ENCODE data around the gene ZNF668. TPM values are rescaled to one million over a fixed set of nuclear protein-coding genes. Genes with fewer than 3 reads are reported as not detected.

The ZNF668 gene
- total and polyA plus RNA-seq, 2 of the 4 experiments (the other 2 are of a cell fraction) = 4.5 to 11.6 TPM

GRCh38 chr16:31077024-31077423 lies 3.0 kb upstream of the ZNF668 start (continued):
- no peak for TF ChIP-seq MXI1 (IDR thresholded peaks at IDR 0.05; ENCODE audit: borderline replicate concordance, low read depth, low read length)
- TF ChIP-seq RAD21 (IDR thresholded peaks at IDR 0.05; ENCODE audit: low read length) = no peak
- TF ChIP-seq SMC3 (IDR thresholded peaks at IDR 0.05; ENCODE audit: low read depth, low read length) = no peak

GRCh38 chr16:31076319-31076718 lies 2.3 kb upstream of the ZNF668 start:
- Histone ChIP-seq H4K8ac (ENCODE audit: low read depth in 2 of 2, low read length in 2 of 2) (no peak overlapping the region), H4K5ac (ENCODE audit: low read depth, low read length) (no peak overlapping the region), H2BK20ac (ENCODE audit: low read depth, low read length) (no peak overlapping the region), H2BK15ac (ENCODE audit: low read depth, low read length) (no peak overlapping the region), H3K9me3 (ENCODE audit: control insufficient read depth, insufficient read depth, low read length) (no peaks in the 10 kb centered on the region), H3K4me1 (ENCODE audit: control insufficient read depth, insufficient read depth, low read length) (peaks cover 6% of the 10 kb centered on the region), H2BK5ac (ENCODE audit: low read depth, low read length, poor library complexity, severe bottlenecking) (no peak overlapping the region), H3K56ac (ENCODE audit: extremely low read depth, insufficient read depth, low read length) (no peak overlapping the region), H3K4ac (ENCODE audit: low read depth, low read length) (no peak overlapping the region), H2AK9ac (replicated peaks; ENCODE audit: low read depth, low read length, poor library complexity) (no peak overlapping the region), H3K23ac (ENCODE audit: low read depth, low read length) (no peak overlapping the region), H2BK120ac (ENCODE audit: low read depth, low read length) (no peak overlapping the region), H3K27me3 (ENCODE audit: control insufficient read depth, insufficient read depth, low read length) (no peaks in the 10 kb centered on the region), H4K20me1 (ENCODE audit: insufficient read depth, low read length) (peaks cover 5% of the 10 kb centered on the region; the same call in 1 of the 2 replicates), H3K9ac (ENCODE audit: low read depth, low read length) (no peak overlapping the region), H3K4me3 (ENCODE audit: insufficient read depth, low read depth, low read length) (no peak overlapping the region), H3K36me3 (ENCODE audit: control insufficient read depth, insufficient read depth, low read length) (peaks cover 50% of the 10 kb centered on the region), H3K27ac (ENCODE audit: insufficient read depth, low read length) (no peak overlapping the region), H3K18ac (ENCODE audit: low read depth, low read length) (no peak overlapping the region), H4K91ac (ENCODE audit: insufficient read depth, low read depth, low read length) (no peak overlapping the region), H3K4me2 (ENCODE audit: low read depth, low read length) (no peak overlapping the region), H3K79me1 (ENCODE audit: low read depth in 1 of 2, low read length in 2 of 2) (peaks cover 16 to 65% of the 10 kb centered on the region in 2 experiments), H3K14ac (replicated peaks; ENCODE audit: low read depth, low read length) (no peak overlapping the region), H3K9me1 (ENCODE audit: insufficient read depth, low read length) (no peaks in the 10 kb centered on the region), H2AK5ac (ENCODE audit: low read depth, low read length) (no peak overlapping the region), H2AFZ (replicated peaks; ENCODE audit: low read length, poor library complexity) (no peak overlapping the region)
- in situ Hi-C loops (cut with MboI; ENCODE audit: low sequenced_read_pairs) (loop anchor here (10.0 kb wide), 1 partner anchor 388 kb away; no protein-coding TSS in a partner anchor), intact Hi-C loops (cut with micrococcal nuclease) (loop anchor here (10.0 kb wide), 1 partner anchor 122 kb away; the partner anchor contains the start of gene SETD1A), dilution Hi-C loops (cut with HindIII; ENCODE audit: low sequenced_read_pairs, unreplicated experiment) (no loop called here)
- no peak for DNase-seq
- no peak for ATAC-seq (ENCODE audit: low read depth)
- ChIA-PET CTCF (no interaction called here), POLR2A (ENCODE audit: unreplicated experiment) (no interaction called here)
- no TSS peak for BruUV-seq (replicated peaks)
- TF ChIP-seq POLR2A (IDR thresholded peaks at IDR 0.05; ENCODE audit: low read depth, low read length) = no peak
- TF ChIP-seq NFE2L2 (IDR thresholded peaks at IDR 0.05; ENCODE audit: low read depth, low read length) = no peak
- no peak for TF ChIP-seq CEBPB (IDR thresholded peaks at IDR 0.05; ENCODE audit: low read depth, low read length)
- no peak for TF ChIP-seq RFX5 (IDR thresholded peaks at IDR 0.05; ENCODE audit: low read depth, low read length)
- TF ChIP-seq ELK1 (IDR thresholded peaks at IDR 0.05; ENCODE audit: borderline replicate concordance, low read depth, low read length) = no peak
- no peak for TF ChIP-seq SMC3 (IDR thresholded peaks at IDR 0.05; ENCODE audit: low read depth, low read length)
- no peak for TF ChIP-seq BHLHE40 (IDR thresholded peaks at IDR 0.05; ENCODE audit: low read depth, low read length)
- TF ChIP-seq MAZ (IDR thresholded peaks at IDR 0.05; ENCODE audit: borderline replicate concordance, low read depth, low read length) = no peak
- no peak for TF ChIP-seq FOS (IDR thresholded peaks at IDR 0.05; ENCODE audit: low read depth, low read length)
- no peak for TF ChIP-seq USF2 (IDR thresholded peaks at IDR 0.05; ENCODE audit: low read depth, low read length)
- TF ChIP-seq MAFK (IDR thresholded peaks at IDR 0.05; ENCODE audit: low read depth, low read length) = no peak
- no peak for TF ChIP-seq MXI1 (IDR thresholded peaks at IDR 0.05; ENCODE audit: borderline replicate concordance, low read depth, low read length)
- 66% methylated on average over 5 of the region's 16 CpGs; no CpG with 5 or more reads in 1 of the 2 experiments for WGBS, 2 experiments (ENCODE audit: extremely low coverage in 2 of 2, insufficient read length in 1 of 2)

Data from IMR-90 (cell line).